HG02970 (cell line): Measurements from ENCODE around the gene SRP9.
"Not testable (repeated sequence)": the region's sequence is repeated elsewhere in the genome, so short reads cannot be mapped to it uniquely, and the experiment has no call there.

Experiments used
- ATAC-seq: cut with Tn5 transposase; IDR thresholded peaks from one replicate; pipeline ENCODE4 v1.9.1; 2021; ENCODE audit warnings: mild to moderate bottlenecking, moderate library complexity, moderate number of reproducible peaks; ENCODE audit not compliant: unreplicated experiment, low FRiP score

The SRP9 gene

GRCh38 chr1:225754940-225755641, 22.5 kb upstream of the SRP9 start:
- no peak for ATAC-seq

- ATAC-seq, result no peak
Observed at GRCh38 chr1:225755671-225756319, 21.8 kb upstream of the SRP9 start.

- no peak for ATAC-seq
Observed at GRCh38 chr1:225757927-225758656, 19.5 kb upstream of the SRP9 start.

GRCh38 chr1:225759972-225760371, 17.7 kb upstream of the SRP9 start:
- not testable (repeated sequence) for ATAC-seq

- no peak for ATAC-seq
Observed at GRCh38 chr1:225760531-225760930, 17.1 kb upstream of the SRP9 start.

- ATAC-seq, result not testable (repeated sequence)
Observed at GRCh38 chr1:225761395-225761794, 16.2 kb upstream of the SRP9 start.

GRCh38 chr1:225762002-225762441, 15.6 kb upstream of the SRP9 start:
- ATAC-seq, result no peak

- ATAC-seq, result no peak
Observed at GRCh38 chr1:225762444-225762843, 15.2 kb upstream of the SRP9 start.

- ATAC-seq, result no peak
Observed at GRCh38 chr1:225763716-225764548, 13.7 kb upstream of the SRP9 start.

GRCh38 chr1:225765982-225766674, 11.5 kb upstream of the SRP9 start:
- ATAC-seq, result no peak

- no peak for ATAC-seq
Observed at GRCh38 chr1:225766967-225767633, 10.5 kb upstream of the SRP9 start.

- ATAC-seq, result no peak
Observed at GRCh38 chr1:225767634-225768540, 9.7 kb upstream of the SRP9 start.

- no peak for ATAC-seq
Observed at GRCh38 chr1:225768662-225769426, 8.8 kb upstream of the SRP9 start.

- no peak for ATAC-seq
Observed at GRCh38 chr1:225769687-225770086, 7.9 kb upstream of the SRP9 start.

- no peak for ATAC-seq
Observed at GRCh38 chr1:225770561-225771248, 6.9 kb upstream of the SRP9 start.

GRCh38 chr1:225771661-225772322, 5.8 kb upstream of the SRP9 start:
- ATAC-seq, result no peak

GRCh38 chr1:225772323-225772768, 5.3 kb upstream of the SRP9 start:
- no peak for ATAC-seq
